Endothelial cell of umbilical vein (primary cell): Measurements from ENCODE around the gene TTC36. TPM values are rescaled to one million over a fixed set of nuclear protein-coding genes. Genes with fewer than 3 reads are reported as not detected.

Source experiments
- BruUV-seq: library from RNA; stranded (reverse); fragments of 400-500 nt; replicated peaks from 2 replicates; lab custom pipeline; 2021; lab: Mats Ljungman, UMichigan
- CTCF ChIA-PET: fragments of 300-600, 350-600 bp; sonication (Branson Sonifier 250); formaldehyde crosslinking; loops from one replicate; lab custom pipeline; 2021; ENCODE audit warnings: antibody characterized with exemption, inconsistent platforms; lab: Charles Lee
- POLR2A ChIA-PET: fragments of 300-600, 350-600 bp; sonication (Branson Sonifier 250); formaldehyde crosslinking; loops from one replicate; lab custom pipeline; 2021; ENCODE audit warnings: antibody characterized with exemption, inconsistent platforms; lab: Charles Lee
- DNase-seq: peaks from one replicate; pipeline ENCODE4 v3.0.0-alpha.2; 2011; ENCODE audit warnings: low read depth, low spot score
- FAIRE-seq: peaks from 2 replicates; lab custom pipeline; 2011; peaks lifted over from hg19 to GRCh38; lab: Jason Lieb, UNC
- H2AFZ ChIP-seq: 2 replicates; pipeline ENCODE4 v1.6.0; 2012; ENCODE audit warnings: low read depth, low read length, control low read depth, inconsistent platforms
- H3K27ac ChIP-seq: 2 replicates; pipeline ENCODE4 v1.5.1; 2011; ENCODE audit warnings: low read depth, mild to moderate bottlenecking, control low read depth, low read length, moderate library complexity; ENCODE audit not compliant: insufficient read depth
- H3K27me3 ChIP-seq, 2 experiments: 2 replicates each; pipeline versions ENCODE4 v1.6.0 to v1.6.1; 2011; ENCODE audit warnings: low read length in 2 of 2, mixed read lengths in 1 of 2; ENCODE audit not compliant: control insufficient read depth in 2 of 2, insufficient read depth in 2 of 2
- H3K36me3 ChIP-seq, 2 experiments: 2 replicates in 1 of 2; 3 replicates in 1 of 2; pipeline ENCODE4 v1.5.1; 2011; ENCODE audit warnings: low read length in 2 of 2, mild to moderate bottlenecking in 1 of 2, moderate library complexity in 1 of 2; ENCODE audit not compliant: control insufficient read depth in 2 of 2, insufficient read depth in 2 of 2; ENCODE audit errors: extremely low read depth in 1 of 2
- H3K4me1 ChIP-seq: 3 replicates; pipeline ENCODE4 v1.5.1; 2011; ENCODE audit warnings: mild to moderate bottlenecking, low read length; ENCODE audit not compliant: control insufficient read depth, insufficient read depth; ENCODE audit errors: extremely low read depth
- H3K4me2 ChIP-seq: 2 replicates; pipeline ENCODE4 v1.6.1; 2011; ENCODE audit warnings: low read length, control low read depth, mixed read lengths; ENCODE audit not compliant: insufficient read depth
- H3K4me3 ChIP-seq, 3 experiments: fragments of 200-600 bp in 1 of 3; sonication (generic), shearing (Covaris generic) in 1 of 3; replicated peaks in 1 of 3; 2 replicates each; pipeline ENCODE4 v1.5.1; 2011 to 2016; ENCODE audit warnings: control low read depth in 3 of 3, low read length in 3 of 3, mild to moderate bottlenecking in 2 of 3, inconsistent platforms in 1 of 3, low read depth in 1 of 3, moderate library complexity in 1 of 3; ENCODE audit not compliant: insufficient read depth in 1 of 3
- H3K79me2 ChIP-seq: 2 replicates; pipeline ENCODE4 v1.6.0; 2012; ENCODE audit warnings: low read length, inconsistent platforms; ENCODE audit not compliant: control insufficient read depth, insufficient read depth
- H3K9ac ChIP-seq: replicated peaks from 2 replicates; pipeline ENCODE3; 2011; ENCODE audit warnings: low read length, control low read depth; ENCODE audit not compliant: insufficient read depth; ENCODE audit errors: extremely low read depth
- H3K9me1 ChIP-seq: replicated peaks from 3 replicates; pipeline ENCODE4 v1.6.0; 2011; ENCODE audit warnings: mild to moderate bottlenecking, low read length; ENCODE audit not compliant: control insufficient read depth, insufficient read depth; ENCODE audit errors: extremely low read depth
- H3K9me3 ChIP-seq: replicated peaks from 2 replicates; pipeline ENCODE4 v1.5.1; 2012; ENCODE audit warnings: low read length, inconsistent platforms; ENCODE audit not compliant: control insufficient read depth, insufficient read depth
- H4K20me1 ChIP-seq: replicated peaks from 2 replicates; pipeline ENCODE3; 2011; ENCODE audit warnings: mild to moderate bottlenecking, low read length; ENCODE audit not compliant: control insufficient read depth, insufficient read depth; ENCODE audit errors: extremely low read depth
- CTCF ChIP-seq, 2 donors: IDR thresholded peaks; 1 replicate in 1 of 2; 2 replicates in 1 of 2; pipeline ENCODE4 v1.5.1; 2011; ENCODE audit warnings: low read length in 2 of 2, mild to moderate bottlenecking in 2 of 2, moderate library complexity in 2 of 2, control low read depth in 1 of 2, inconsistent platforms in 1 of 2, low read depth in 1 of 2; ENCODE audit not compliant: insufficient read depth in 1 of 2; ENCODE audit errors: extremely low read depth in 1 of 2
- EZH2 ChIP-seq: IDR thresholded peaks from 2 replicates; pipeline ENCODE4 v1.6.1; 2012; ENCODE audit warnings: borderline replicate concordance, low read depth, mild to moderate bottlenecking, moderate library complexity, low read length, inconsistent platforms; ENCODE audit not compliant: severe bottlenecking
- FOS ChIP-seq: IDR thresholded peaks from 2 replicates; pipeline ENCODE4 v1.6.1; 2011; ENCODE audit warnings: mild to moderate bottlenecking, low read length, moderate library complexity, borderline replicate concordance; ENCODE audit not compliant: insufficient read depth
- GATA2 ChIP-seq: IDR thresholded peaks from 2 replicates; pipeline ENCODE4 v1.7.0; 2011; ENCODE audit warnings: low read depth, mild to moderate bottlenecking, moderate library complexity, mixed read lengths, low read length; ENCODE audit not compliant: insufficient read length, insufficient read depth
- JUN ChIP-seq: IDR thresholded peaks from 2 replicates; pipeline ENCODE4 v1.6.1; 2011; ENCODE audit warnings: borderline replicate concordance, low read depth; ENCODE audit not compliant: insufficient read length, insufficient read depth
- MYC ChIP-seq: IDR thresholded peaks from one replicate; pipeline ENCODE4 v1.6.1; 2011; ENCODE audit warnings: mild to moderate bottlenecking, low read depth, low read length
- POLR2A ChIP-seq: IDR thresholded peaks from 2 replicates; pipeline ENCODE4 v1.6.1; 2012; ENCODE audit warnings: low read depth, mild to moderate bottlenecking, control low read depth, low read length
- POLR2AphosphoS5 ChIP-seq: IDR thresholded peaks from 2 replicates; pipeline ENCODE4 v1.6.1; 2012; ENCODE audit warnings: low read depth, mild to moderate bottlenecking, control low read depth, low read length, moderate library complexity; ENCODE audit not compliant: insufficient read depth
- dilution Hi-C: fragments of 300-500 bp; cut with MboI; formaldehyde crosslinking; loops from one replicate; pipeline ENCODE4 v1.15.0; 2019; ENCODE audit warnings: low sequenced_read_pairs; ENCODE audit not compliant: extremely low pct_ligation_motif_present
- intact Hi-C: fragments of 100-400 bp; cut with micrococcal nuclease; formaldehyde crosslinking; loops from one replicate; pipeline ENCODE4 v1.10.0; 2022
- polyA plus RNA-seq, 4 experiments: library from polyadenylated mRNA; depleted of rRNA in 3 of 4; stranded (reverse) in 3 of 4; unstranded in 1 of 4; fragments of >200 nt; gene quantifications; 2 replicates each; pipeline versions ENCODE4 v1.2.1 to v1.2.3, GENCODE V29; 2011 to 2012; ENCODE audit warnings: missing spikeins in 1 of 4
- total RNA-seq: library from RNA; stranded (reverse); gene quantifications from 2 replicates; pipeline ENCODE4 v1.2.3, GENCODE V29; 2021
- TF ChIP-seq, protein P1 (sequence below): IDR thresholded peaks from 2 replicates; pipeline ENCODE4 v1.6.1; 2011; ENCODE audit not compliant: insufficient read depth, insufficient read length

The TTC36 gene
- total and polyA plus RNA-seq, 2 donors (not counting 3 experiments of a cell fraction or from before 2014, with no cell fraction given) = 0.60 TPM; not detected in 1

DNA sequence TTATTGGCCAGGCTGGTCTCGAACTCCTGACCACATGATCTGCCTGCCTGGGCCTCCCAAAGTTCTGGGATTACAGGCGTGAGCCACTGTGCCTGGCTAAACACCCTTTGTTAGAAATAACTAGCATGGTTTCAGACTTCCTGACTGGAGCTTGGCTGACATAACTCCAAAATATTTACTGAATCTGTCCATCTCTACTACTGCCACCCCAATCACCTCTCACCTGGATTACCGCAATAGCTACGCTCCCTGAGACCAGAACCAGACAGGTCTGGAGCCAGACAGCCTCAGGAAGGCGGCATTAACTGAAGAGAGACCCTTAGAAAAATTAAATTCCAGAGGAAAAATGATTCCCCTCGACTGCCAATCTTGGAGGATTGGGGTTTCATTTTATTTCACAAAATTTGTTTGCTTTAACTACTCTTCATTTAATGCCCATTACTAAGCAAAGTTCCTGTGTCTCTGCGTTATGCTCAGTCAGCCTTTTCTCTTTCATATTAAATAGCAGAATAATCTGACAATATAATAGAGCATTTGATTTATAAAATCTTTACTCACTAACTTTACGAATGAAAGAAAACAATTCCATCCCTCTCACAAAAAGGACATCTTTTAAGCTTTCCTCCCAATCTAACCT is 16.9 kb downstream of the TTC36 start:
- intact Hi-C loops = no loop called here
- CTCF ChIA-PET = interaction anchor here (0.6 kb wide), 1 partner anchor 346 kb away, joined by 3 read pairs; no protein-coding TSS in a partner anchor
- POLR2A ChIA-PET = no interaction called here

More for the DNA sequence above, 16.9 kb downstream of the TTC36 start:
- Histone ChIP-seq H3K4me2 (no peak overlapping the region), H3K27me3 (no peaks in the 10 kb centered on the region), H3K4me1 (no peaks in the 10 kb centered on the region), H3K27ac (no peak overlapping the region), H3K9me3 (no peaks in the 10 kb centered on the region), H4K20me1 (no peaks in the 10 kb centered on the region), H3K79me2 (no peaks in the 10 kb centered on the region), H3K4me3 (no peak overlapping the region), H2AFZ (no peak overlapping the region), H3K9ac (no peak overlapping the region), H3K36me3 (peaks cover 0 to 3% of the 10 kb centered on the region in 2 experiments), H3K9me1 (no peaks in the 10 kb centered on the region)
- no peak for TF ChIP-seq JUN
- no peak for TF ChIP-seq MYC
- no peak for TF ChIP-seq POLR2AphosphoS5
- no peak for TF ChIP-seq GATA2
- no peak for TF ChIP-seq FOS
- no peak for TF ChIP-seq EZH2
- TF ChIP-seq, protein P1, sequence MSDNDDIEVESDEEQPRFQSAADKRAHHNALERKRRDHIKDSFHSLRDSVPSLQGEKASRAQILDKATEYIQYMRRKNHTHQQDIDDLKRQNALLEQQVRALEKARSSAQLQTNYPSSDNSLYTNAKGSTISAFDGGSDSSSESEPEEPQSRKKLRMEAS = no peak
- no peak for TF ChIP-seq CTCF (IDR thresholded peaks at IDR 0.05; ENCODE audit: extremely low read depth in 1 of 2, insufficient read depth in 1 of 2, low read depth in 1 of 2, low read length in 2 of 2)
- TF ChIP-seq POLR2A = no peak
- dilution Hi-C loops = no loop called here
- FAIRE-seq (no peak), DNase-seq (no peak)
- BruUV-seq = no TSS peak
